NCI-H524 (cell line): Measurements from ENCODE around the gene NATD1.

Source experiments
- DNase-seq, 2 experiments: peaks; one replicate each; lab custom pipeline; 2025; lab: John Stamatoyannopoulos, UW

The NATD1 gene

DNA sequence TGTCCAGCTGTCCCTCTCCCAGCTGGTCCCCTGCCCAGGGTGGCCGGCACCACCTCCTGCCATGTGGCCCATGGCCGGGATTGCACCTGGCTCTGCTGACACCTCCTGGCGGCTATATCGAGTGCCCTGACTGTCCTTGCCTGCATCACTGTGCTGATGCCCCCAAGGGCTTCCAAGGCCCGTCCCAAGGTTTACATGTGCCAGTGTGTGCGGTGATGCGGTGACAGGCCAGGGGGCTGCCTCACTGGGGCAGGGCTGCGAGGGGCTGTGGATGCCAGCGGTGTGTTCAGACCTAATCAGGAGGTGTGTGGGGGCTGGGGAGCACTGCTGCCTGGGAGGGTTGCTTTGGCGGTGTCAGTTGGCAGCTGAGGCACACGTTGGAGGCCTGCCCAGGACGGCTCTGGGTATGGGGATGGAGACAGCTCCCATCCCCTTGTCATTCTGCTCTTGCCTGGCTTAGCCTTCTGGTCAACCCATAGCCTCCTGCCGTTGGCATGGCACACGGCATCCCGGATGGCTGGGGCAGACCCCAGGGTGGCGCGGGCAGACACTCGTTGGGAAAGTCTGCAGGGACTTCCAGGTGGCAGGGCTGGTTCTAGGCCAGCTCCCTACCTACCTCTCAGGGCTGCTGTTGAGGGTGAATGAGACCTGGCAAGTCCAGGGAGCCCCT, 36.8 kb upstream of the NATD1 start:
- DNase-seq, result no peak

DNA sequence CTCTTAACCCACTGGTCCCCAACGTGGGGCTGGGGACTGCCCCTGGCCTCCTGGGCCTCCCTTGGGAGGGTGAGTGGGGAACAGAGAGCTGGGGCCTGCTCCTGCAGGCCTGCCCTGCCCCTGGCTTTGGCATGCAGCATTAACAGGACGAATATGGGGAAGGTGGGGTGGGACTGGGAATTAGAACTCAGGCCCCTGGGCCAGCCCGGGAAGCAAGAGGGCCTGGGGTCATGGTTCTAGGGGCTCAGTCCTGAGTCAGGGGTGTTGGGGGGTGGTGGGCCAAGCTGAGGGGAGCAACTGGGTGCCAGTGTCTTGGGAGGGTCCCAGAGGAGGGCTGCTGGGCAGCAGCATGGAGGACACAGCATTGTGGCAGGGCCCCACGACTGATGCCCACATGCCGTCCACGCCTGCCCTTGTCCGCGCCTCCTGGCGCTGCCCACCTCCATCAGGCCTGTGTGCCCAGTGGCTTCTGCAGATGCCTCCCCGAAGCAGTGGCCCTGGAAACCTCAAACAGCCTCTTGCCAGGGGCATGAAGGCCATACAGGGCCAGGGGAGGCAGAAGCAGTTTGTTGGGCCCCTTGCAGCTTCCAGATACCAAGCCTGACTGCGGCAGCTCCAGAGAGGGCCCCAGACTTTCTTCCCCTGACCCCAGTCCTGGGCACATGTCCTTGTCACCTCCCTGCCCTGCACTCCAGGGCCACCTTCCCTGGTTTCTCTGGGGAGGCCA, 36.1 kb upstream of the NATD1 start:
- no peak for DNase-seq

GRCh38 chr17:21288571-21289017, 35.4 kb upstream of the NATD1 start:
- DNase-seq, result no peak

DNA sequence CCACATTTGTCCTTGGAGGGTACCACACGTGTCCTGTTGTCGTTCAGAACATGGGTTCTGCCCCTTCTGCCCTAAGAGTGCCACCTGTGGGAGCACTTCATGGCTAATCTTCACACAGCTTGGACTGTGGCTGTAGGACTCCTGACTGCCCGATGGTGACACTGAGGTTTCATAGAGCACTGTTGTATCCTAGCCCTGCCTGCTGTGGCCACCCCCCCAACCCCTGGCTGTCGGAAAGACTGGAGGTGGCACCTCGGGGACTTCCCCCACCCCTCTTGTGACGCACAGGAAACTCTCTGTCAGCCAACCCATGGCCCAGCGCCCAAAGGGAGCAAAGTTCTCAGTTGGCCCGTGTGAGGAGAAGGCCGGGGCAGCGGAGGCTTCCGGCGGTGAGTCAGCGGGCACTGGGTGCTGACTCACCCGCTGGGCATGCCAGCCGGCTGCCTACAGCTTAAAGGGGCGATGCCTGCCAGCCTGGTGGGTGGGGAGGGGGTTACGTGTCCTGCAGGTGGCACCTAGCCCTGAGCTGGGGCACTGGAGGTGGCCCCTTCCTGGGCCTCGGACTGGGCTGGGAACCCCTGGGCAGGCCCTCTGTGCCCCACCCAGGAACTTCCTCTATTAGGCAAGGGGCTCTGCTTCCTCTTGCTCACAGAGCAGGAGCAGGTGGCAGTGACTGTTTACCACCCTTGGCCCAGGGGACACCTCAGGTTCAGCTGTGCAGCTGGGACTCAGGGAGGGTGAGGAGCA, 34.7 kb upstream of the NATD1 start:
- no peak for DNase-seq

DNA sequence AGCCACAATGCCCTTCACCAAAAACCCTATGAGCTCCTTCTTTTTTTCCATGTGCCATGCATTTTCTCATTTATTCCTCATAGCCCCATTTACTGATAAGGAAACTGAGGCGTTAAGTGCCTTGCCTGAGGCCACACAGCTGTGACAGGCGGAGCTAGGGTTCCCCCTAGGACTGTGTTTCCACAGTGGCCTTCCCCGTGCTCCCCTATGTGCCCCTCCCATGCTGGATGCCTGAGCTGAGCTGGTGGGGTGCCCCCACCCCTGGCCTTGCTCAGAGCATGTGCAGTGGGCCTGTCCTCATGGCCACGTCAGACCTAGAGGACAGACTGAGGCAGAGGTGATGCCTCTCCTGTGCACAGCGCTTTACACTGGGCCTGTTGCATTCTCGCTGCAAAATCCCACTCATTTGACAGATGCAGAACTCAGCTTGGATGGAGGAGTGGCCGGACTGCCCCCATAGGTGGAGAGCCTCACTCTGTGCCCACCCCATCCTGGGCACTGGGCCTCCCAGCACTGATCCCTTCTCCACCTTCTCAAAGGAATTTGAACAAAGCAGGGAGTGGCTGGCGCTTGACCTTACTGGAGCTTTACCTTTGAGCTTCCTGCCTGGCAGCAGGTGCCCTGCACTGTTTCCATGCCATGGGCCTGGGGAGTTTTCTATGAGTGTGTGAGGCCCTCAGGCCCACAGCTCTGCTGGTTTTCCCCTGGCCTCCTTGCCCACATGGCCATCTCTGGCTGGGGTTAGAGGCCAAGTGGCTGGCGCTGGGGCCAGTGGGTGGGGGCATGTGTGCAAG, 33.9 kb upstream of the NATD1 start:
- DNase-seq, result no peak

DNA sequence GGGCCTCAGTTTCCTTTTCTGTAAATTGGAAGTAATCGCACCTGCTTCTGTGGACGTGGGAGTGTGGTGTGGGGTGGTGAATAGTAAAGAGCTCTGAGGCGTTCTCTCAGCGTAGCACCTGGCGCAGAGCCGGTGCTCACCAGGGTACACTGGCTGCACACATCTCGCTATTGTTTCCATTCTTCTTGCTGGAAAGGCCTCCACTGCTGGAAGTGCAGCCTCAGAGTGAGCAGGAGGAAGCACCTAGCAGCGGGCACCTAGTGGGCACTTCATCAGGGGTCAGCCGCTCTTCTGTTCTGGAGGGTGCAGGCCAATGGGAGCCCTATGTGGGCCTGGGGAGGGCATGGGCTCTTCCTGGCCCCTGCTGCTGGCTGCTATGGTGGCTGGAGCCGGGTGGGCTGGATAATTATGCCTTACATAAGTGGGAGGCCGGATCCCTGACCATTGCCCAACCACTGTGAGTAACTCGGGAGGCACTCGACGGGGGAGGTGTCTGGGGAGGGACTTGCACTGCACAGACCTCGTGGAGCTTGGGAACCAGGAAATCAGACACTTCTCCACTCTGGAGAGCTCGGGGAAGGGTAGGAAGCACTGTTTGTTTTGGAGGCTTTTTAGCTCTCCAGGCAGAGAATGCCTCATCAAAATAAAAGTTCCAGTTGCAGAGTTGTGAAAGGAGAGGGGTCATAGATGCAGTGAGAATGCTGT, 33.0 kb upstream of the NATD1 start:
- DNase-seq, result peak in 1 of 2 experiments; percentile 35

GRCh38 chr17:21285164-21286065, 32.2 kb upstream of the NATD1 start:
- peak in 1 of 2 experiments; percentile 43 for DNase-seq

DNA sequence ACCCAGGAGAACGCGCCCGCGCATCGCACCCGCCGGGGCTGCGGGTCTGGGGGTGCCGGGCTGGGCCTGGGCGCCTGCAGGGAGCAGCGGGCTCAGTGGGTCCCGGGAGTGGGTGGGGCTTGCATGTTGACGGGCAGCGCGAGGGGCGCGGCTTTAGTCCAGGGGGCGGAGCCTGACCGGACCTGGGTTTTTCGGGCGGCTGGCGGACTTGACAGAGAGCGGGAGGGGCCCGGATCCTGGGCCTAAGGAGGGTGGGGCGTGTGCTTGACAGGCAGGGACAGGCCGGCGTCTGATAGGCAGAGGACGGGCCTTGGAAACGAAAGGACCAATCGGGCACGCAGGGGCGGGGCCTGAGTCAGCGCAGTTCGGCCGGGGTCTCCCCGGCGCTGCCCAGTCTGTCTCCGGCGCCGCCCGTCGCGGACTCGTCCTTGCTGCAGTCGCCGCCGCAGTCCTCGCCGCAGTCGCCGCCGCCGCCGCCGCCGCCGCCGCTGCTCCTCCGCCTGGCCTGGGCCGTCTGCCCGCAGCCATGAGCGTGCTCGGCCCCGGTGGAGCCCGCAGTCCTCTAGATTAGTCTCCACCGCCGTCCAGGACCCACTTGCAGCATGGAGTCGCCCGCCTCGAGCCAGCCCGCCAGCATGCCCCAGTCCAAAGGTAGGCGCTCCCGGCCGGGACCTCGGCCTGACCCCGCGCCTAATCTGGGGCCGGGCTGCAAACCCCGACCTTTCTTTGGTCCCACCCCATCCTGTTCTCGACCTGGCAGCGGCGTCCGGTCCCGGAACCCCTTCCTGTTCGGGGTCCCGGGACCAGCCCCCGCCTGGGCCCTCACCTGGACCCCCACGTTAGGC, 31.3 kb upstream of the NATD1 start, which contains the start of gene MAP2K3:
MAP2K3 (plus strand) TSS at position 393 of the 845 bp plus-strand sequence; CDS start at position 603, 210 bp downstream.
- peak; percentile 99 for DNase-seq

GRCh38 chr17:21283482-21284318, 30.5 kb upstream of the NATD1 start:
- no peak for DNase-seq

GRCh38 chr17:21282850-21283249, 29.6 kb upstream of the NATD1 start:
- no peak for DNase-seq

DNA sequence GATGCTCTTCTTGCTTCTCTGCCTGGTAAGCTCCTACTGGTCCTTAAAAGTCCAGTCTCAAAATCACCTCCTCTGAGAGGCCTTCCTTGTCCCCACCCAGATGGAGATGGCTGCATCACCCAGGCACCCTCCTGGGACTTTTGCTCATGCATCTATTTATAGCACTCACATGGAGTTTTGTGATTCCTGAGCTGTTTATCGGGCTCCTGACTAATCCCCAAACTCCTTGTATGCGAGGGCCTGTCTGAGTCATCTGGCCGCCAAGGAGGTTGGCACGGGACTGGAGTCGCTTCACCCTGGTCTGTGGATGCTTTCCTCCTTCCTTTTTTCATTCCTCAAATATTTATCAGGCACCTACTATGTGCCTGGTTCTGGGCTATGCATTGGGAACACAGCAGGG, 29.0 kb upstream of the NATD1 start:
- DNase-seq, result peak in 1 of 2 experiments; percentile 46

DNA sequence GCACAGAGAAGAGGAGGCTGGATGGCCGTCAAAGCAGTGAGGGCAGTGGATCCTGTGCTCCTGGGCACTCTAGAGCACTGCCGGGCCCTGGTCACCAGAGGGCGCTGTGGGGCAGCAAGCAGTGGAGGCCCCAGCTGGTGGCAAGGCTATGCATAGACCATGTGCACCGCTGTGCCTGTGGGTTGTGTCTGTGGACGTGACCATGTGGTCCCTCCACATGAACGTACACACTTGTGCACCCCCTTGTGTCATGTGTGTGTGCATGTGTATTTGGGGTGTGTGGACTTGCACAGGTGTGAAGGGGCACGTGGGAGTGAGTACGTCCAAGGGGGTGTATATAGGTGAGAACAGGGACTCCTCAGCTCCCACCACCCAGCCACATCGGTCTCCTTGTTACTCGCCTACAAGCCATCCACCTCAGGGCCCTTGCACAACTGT, 26.9 kb upstream of the NATD1 start:
- DNase-seq, result peak; percentile 79 to 87

DNA sequence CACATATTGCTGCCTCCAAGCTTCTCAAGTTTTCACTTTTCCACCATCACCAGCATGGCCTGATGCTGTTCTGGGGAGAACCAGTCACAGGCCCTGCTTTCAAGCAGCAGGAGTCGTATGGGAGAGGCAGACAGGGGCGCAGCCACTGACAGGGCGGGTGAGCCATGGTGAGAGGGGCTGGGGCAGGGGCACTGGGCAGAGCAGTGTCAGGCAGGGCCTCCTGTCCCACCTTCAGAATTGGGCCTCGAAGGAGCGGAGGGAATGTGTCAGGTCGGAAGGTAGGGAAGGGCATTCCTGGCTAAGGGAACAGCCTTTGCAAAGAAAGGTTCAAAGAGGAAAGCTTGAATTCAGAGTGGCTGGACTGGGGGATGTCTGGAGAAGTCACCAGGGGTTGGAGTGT, 26.4 kb upstream of the NATD1 start:
- DNase-seq, result no peak

GRCh38 chr17:21279198-21279535, 26.0 kb upstream of the NATD1 start:
- no peak for DNase-seq

DNA sequence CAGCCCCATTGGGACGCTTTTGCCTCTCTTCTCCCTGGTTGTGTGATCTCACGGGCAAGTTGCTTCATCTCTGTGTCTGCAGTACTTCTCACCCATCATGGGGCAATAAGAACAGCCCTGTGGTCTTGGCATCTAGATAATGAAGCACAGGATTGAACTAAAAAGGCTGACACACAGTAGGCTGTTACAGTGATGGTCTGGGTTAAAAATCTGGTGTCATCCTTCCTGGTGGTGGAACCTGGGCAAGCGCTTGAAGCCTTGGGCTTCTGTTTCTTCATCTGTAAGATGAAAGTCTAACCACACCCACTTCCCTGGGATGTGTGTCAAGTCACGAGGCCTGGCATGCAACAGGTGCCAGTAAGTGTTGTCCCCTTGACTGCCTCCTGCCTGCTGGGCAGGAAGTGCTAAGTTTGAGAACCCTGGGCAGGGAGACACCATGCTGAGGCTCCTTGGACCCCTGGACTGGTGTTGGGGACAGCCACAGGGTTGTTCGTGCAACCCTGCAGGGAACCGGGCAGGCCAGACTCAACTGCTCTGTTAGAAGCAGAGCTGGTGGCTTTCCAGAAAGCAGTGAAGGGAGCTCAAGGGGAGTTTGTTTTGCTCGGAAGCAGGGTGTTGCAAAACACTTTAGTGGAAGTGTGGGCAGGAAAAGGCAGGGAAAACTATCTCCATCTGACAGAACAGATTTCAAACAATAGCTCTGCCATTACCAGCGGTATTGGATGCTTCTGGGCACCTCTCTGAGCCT, 25.4 kb upstream of the NATD1 start:
- DNase-seq, result no peak

DNA sequence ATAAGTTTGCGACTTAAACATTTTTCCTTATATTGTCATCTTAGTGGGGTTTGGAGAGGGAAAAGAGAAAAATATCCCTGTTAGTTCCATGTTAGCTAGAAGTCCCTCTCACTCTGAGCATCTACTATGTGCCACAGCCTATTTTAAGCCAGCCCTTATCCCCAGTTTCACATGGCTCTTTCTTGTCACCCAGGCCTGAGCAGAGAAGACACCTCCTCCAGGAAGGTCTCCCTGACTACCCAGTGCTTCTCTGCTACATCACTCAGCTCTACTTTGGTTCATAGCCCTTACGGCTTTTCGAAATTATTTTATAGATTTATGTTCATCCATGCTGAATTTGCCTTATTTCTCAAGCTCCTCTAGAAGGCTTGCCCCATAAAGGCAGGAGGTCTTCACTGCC, 24.1 kb upstream of the NATD1 start:
- DNase-seq, result no peak

DNA sequence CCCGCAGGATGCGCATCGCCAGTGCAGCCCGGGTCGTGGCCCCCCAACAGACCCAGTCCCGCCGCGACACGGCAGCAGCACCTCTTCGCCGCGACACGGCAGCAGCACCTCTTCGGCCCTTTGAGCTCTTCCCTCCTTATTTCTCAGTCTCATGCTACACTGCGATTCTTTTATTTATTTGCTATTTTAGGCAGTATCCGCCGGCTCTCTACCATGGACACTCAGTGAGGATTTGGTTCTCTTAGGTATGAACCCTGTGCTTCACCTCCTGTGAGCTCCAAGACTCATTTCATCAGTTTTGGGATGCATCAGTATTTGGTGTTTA, 23.0 kb upstream of the NATD1 start:
- DNase-seq, result no peak
